Measurements from ENCODE around the gene CATSPER1.

GRCh38 chr11:66064571-66064970 lies 38.3 kb upstream of the CATSPER1 start:
- TF ChIP-seq CTCF (IDR thresholded peaks at IDR 0.05) = no peak
- no peak for TF ChIP-seq EZH2 (IDR thresholded peaks at IDR 0.05)
- TF ChIP-seq EZH2phosphoT487 (IDR thresholded peaks at IDR 0.05) = no peak

All from neural progenitor cell (in vitro differentiated cells).